GM18519 (cell line): ENCODE results near the gene KRT73.

ENCODE experiments used
- ATAC-seq: cut with Tn5 transposase; IDR thresholded peaks from one replicate; pipeline ENCODE4 v1.9.1; 2021; ENCODE audit warnings: mild to moderate bottlenecking, moderate library complexity; ENCODE audit not compliant: unreplicated experiment, low FRiP score

Gene KRT73

DNA sequence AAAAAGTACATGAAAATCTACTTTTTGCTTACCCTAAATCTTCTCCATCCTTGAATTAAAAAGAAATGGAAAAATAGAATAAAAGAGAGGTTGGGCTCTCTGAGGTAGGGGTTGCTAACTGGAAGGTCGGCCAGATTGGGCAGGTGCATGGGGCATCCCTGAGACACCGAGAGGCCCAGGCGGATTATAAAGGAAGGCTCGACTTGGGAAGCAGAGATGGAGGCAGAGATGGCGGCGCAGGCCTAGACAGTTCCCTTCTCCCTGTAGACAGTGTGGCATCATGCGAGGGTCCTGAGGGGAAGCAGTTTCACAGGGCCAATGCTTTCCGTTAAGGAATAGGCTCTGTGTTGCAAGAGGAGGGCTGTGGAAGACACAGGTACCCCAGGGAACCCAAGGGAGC is 41.0 kb downstream of the KRT73 start:
- no peak for ATAC-seq

- ATAC-seq: no peak
Measured at GRCh38 chr12:52575948-52576347, 42.4 kb downstream of the KRT73 start.

- ATAC-seq: no peak
Measured at GRCh38 chr12:52575256-52575655, 43.1 kb downstream of the KRT73 start.

GRCh38 chr12:52573743-52574142 is 44.6 kb downstream of the KRT73 start, which contains the start of gene KRT74:
KRT74 (minus strand) TSS chr12:52573843; CDS start chr12:52573777, 66 bp downstream.
- ATAC-seq: no peak

DNA sequence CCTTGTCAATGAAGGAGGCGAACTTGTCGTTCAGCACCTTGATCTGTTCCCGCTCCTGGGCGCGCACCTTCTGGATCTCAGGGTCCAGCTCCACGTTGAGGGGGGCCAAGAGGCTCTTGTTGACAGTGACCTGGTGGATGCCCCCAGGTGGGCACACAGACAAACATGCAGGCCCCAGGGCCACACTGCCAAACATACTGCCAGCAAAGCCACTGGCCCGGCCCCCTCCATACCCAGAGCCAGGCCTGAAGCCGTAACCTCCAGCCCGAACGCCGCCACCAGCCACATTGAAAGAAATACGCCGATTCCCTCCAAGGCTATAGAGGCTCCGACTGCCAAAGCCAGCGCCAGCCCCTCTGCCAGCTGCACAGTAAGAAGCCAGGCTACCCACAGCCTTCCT is 45.1 kb downstream of the KRT73 start:
- no peak for ATAC-seq

DNA sequence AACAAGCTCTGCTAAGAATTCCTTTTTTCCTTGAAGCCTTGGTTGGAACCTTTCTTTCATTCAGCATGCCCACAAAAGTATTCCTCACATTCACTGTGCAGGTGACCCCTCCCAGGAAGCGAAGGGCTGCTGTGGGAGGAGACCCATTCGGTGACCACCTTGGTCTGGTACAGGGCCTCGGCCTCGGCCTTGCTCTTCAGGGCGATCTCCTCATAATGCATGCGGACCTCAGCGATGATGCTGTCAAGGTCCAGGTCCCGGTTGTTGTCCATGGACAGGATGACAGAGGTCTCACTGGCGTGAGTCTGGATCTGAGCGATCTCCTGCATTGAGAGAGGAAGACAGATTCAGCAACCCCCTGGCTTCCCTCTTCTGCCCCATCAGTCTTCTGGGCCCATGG is 47.8 kb downstream of the KRT73 start:
- no peak for ATAC-seq

DNA sequence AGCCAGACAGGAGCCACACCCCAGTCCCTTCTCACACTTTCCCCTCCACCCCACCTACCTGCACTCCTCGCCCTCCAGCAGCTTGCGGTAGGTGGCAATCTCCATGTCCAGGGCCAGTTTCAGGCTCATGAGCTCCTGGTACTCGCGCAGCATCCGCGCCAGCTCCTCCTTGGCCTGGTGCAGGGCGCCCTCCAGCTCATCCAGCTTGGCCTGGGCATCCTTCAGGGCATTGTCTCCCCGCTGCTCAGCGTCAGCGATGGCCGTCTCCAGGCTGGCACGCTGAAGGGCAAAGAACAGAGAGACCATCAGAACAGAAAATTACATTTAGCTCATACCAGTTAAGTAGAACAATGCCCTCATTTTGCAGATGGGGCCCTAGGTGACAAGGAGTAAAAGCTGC is 50.2 kb downstream of the KRT73 start:
- ATAC-seq: no peak

GRCh38 chr12:52566847-52567291 is 51.5 kb downstream of the KRT73 start:
- no peak for ATAC-seq

DNA sequence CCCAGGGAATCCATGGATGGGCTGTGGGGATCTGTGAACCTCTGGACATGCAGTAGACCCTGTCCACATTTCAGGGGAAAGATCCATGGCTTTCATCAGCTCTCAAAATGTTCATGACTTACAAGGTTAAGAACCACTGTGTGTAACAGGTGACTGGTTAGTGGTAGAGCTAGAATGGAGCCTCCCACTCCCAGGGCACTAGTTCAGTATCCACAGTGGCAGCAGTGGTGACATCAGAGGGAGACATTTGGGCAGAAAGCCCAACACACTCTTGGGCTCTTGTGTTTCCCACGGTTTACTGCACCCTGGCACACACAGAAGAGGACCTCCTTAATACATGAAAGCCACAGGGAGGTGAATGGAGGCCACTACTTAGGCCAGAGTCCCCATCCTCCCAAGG is 53.8 kb downstream of the KRT73 start:
- ATAC-seq: no peak

DNA sequence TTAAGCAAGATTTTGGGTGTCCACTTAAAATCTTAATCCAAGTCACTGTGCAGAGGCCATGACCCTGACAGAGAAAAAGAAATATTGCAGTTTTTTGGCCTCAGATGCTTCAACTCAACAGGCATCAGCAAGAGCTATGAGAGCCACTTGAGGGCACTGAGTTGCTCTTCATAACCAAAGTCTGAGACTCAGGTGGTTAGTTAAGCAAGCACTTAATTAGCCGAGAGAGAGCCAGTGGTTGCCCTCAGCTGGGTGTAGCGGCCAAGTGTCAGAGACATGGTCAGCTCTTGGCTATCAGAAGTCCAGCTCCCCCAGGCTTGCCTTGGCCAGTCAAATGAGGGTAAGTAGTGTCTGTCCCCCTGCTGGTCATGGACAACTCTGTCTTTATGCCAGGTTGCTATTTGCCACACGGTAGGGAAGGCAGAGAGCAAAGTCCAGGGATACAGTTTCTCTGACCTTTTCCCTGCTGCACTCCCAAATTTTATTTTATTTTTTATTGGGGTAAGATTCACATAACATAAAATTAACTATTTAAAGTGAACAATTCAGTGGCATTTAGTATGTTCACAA is 56.4 kb downstream of the KRT73 start:
- no peak for ATAC-seq

GRCh38 chr12:52559979-52560378 is 58.4 kb downstream of the KRT73 start:
- ATAC-seq: no peak

- ATAC-seq: no peak
Measured at GRCh38 chr12:52558781-52559445, 59.4 kb downstream of the KRT73 start.
